H1 (cell line): ENCODE data around the gene CD44. TPM values are rescaled to one million over a fixed set of nuclear protein-coding genes. Genes with fewer than 3 reads are reported as not detected.

Source experiments
- CTCF ChIA-PET: fragments of 300-600 bp; sonication (Branson Sonifier 250); formaldehyde crosslinking; loops from one replicate; lab custom pipeline; 2021; ENCODE audit not compliant: partially characterized antibody; lab: Charles Lee
- POLR2A ChIA-PET: fragments of 300-600 bp; sonication (Branson Sonifier 250); formaldehyde crosslinking; loops from one replicate; lab custom pipeline; 2021; ENCODE audit warnings: inconsistent platforms; ENCODE audit not compliant: partially characterized antibody; lab: Charles Lee
- DNase-seq, 2 experiments: peaks; one replicate each; pipeline versions ENCODE4 v3.0.0 to v3.0.0-alpha.2; 2010 to 2022; ENCODE audit warnings: low spot score in 2 of 2, low read depth in 1 of 2, mixed read lengths in 1 of 2
- FAIRE-seq: peaks from 2 replicates; lab custom pipeline; 2011; peaks lifted over from hg19 to GRCh38; lab: Jason Lieb, UNC
- H2AFZ ChIP-seq: 2 replicates; pipeline ENCODE4 v1.8.1; 2012; ENCODE audit warnings: low read length, inconsistent platforms
- H2AK5ac ChIP-seq: 2 replicates; pipeline ENCODE4 v1.6.1; 2013; ENCODE audit warnings: low read depth, low read length
- H2BK120ac ChIP-seq: replicated peaks from 2 replicates; pipeline ENCODE3; 2013; ENCODE audit warnings: low read depth, low read length, inconsistent platforms
- H2BK12ac ChIP-seq: 2 replicates; pipeline ENCODE4 v1.6.1; 2013; ENCODE audit warnings: low read depth, low read length
- H2BK15ac ChIP-seq: 2 replicates; pipeline ENCODE4 v1.6.1; 2013; ENCODE audit warnings: low read length
- H2BK20ac ChIP-seq: 2 replicates; pipeline ENCODE4 v1.6.1; 2013; ENCODE audit warnings: low read length
- H2BK5ac ChIP-seq: 2 replicates; pipeline ENCODE4 v1.6.1; 2013; ENCODE audit warnings: low read depth, low read length
- H3K14ac ChIP-seq: 2 replicates; pipeline ENCODE4 v1.6.1; 2013; ENCODE audit warnings: inconsistent platforms; ENCODE audit not compliant: insufficient read length
- H3K18ac ChIP-seq: 2 replicates; pipeline ENCODE4 v1.6.1; 2013; ENCODE audit warnings: low read length; ENCODE audit errors: extremely low read depth
- H3K23ac ChIP-seq: 2 replicates; pipeline ENCODE4 v1.6.1; 2013; ENCODE audit warnings: inconsistent platforms; ENCODE audit not compliant: insufficient read length
- H3K23me2 ChIP-seq: 2 replicates; pipeline ENCODE4 v1.6.1; 2013; ENCODE audit warnings: low read depth, low read length
- H3K27ac ChIP-seq: 2 replicates; pipeline ENCODE4 v1.6.1; 2011; ENCODE audit warnings: low read depth, low read length, inconsistent platforms
- H3K27me3 ChIP-seq, 4 experiments: replicated peaks in 1 of 4; 1 replicate in 1 of 4; 2 replicates in 3 of 4; pipeline versions ENCODE4 v1.6.1 to v1.8.1; 2011 to 2013; ENCODE audit warnings: low read length in 3 of 4, mild to moderate bottlenecking in 3 of 4, inconsistent platforms in 2 of 4, mixed read lengths in 2 of 4, moderate library complexity in 1 of 4; ENCODE audit not compliant: control insufficient read depth in 3 of 4, insufficient read depth in 3 of 4; ENCODE audit errors: extremely low read depth in 1 of 4
- H3K36me3 ChIP-seq, 4 experiments: 2 replicates each; pipeline versions ENCODE4 v1.6.1 to v1.8.1; 2011 to 2013; ENCODE audit warnings: mild to moderate bottlenecking in 4 of 4, low read length in 3 of 4, moderate library complexity in 2 of 4, control low read depth in 1 of 4, inconsistent platforms in 1 of 4; ENCODE audit not compliant: insufficient read depth in 4 of 4, control insufficient read depth in 2 of 4
- H3K4ac ChIP-seq: replicated peaks from 2 replicates; pipeline ENCODE3; 2013; ENCODE audit warnings: low read length, low read depth, mixed read lengths, inconsistent platforms; ENCODE audit not compliant: insufficient read length
- H3K4me1 ChIP-seq, 4 experiments: replicated peaks in 1 of 4; 1 replicate in 1 of 4; 2 replicates in 3 of 4; pipeline versions ENCODE4 v1.6.1 to v1.8.1; 2011 to 2013; ENCODE audit warnings: low read length in 3 of 4, inconsistent platforms in 2 of 4, mixed read lengths in 1 of 4; ENCODE audit not compliant: insufficient read depth in 4 of 4, control insufficient read depth in 3 of 4
- H3K4me2 ChIP-seq, 2 experiments: 2 replicates each; pipeline versions ENCODE4 v1.6.1 to v1.8.1; 2011 to 2013; ENCODE audit warnings: low read depth in 2 of 2, low read length in 2 of 2, control low read depth in 1 of 2, inconsistent platforms in 1 of 2, mild to moderate bottlenecking in 1 of 2; ENCODE audit not compliant: insufficient read depth in 1 of 2
- H3K4me3 ChIP-seq, 4 experiments: fragments of 200-600, 300-600 bp in 1 of 4; sonication (generic), shearing (Covaris generic), sonication (Bioruptor Twin) in 1 of 4; 2 replicates each; pipeline versions ENCODE4 v1.5.1 to v1.8.1; 2011 to 2016; ENCODE audit warnings: low read length in 4 of 4, low read depth in 3 of 4, control low read depth in 2 of 4, inconsistent platforms in 2 of 4, mild to moderate bottlenecking in 2 of 4, mixed read lengths in 1 of 4, moderate library complexity in 1 of 4; ENCODE audit not compliant: insufficient read depth in 2 of 4; ENCODE audit errors: extremely low read depth in 1 of 4
- H3K56ac ChIP-seq: replicated peaks from 2 replicates; pipeline ENCODE3; 2013; ENCODE audit warnings: low read depth, mild to moderate bottlenecking, mixed read lengths, low read length, inconsistent platforms; ENCODE audit not compliant: insufficient read length
- H3K79me1 ChIP-seq: 2 replicates; pipeline ENCODE4 v1.6.1; 2013; ENCODE audit warnings: low read depth, low read length, control low read depth
- H3K79me2 ChIP-seq, 2 experiments: 2 replicates each; pipeline versions ENCODE4 v1.6.1 to v1.8.1; 2012 to 2013; ENCODE audit warnings: low read length in 2 of 2, mild to moderate bottlenecking in 2 of 2, inconsistent platforms in 1 of 2; ENCODE audit not compliant: insufficient read depth in 2 of 2, control insufficient read depth in 1 of 2
- H3K9ac ChIP-seq, 4 experiments: replicated peaks in 1 of 4; 1 replicate in 1 of 4; 2 replicates in 3 of 4; pipeline versions ENCODE4 v1.6.1 to v1.8.1; 2011 to 2013; ENCODE audit warnings: low read depth in 3 of 4, low read length in 3 of 4, control low read depth in 2 of 4, mild to moderate bottlenecking in 2 of 4, moderate library complexity in 2 of 4, inconsistent platforms in 1 of 4; ENCODE audit errors: extremely low read depth in 1 of 4
- H3K9me3 ChIP-seq, 2 experiments: 2 replicates each; pipeline versions ENCODE4 v1.6.1 to v1.8.1; 2012 to 2013; ENCODE audit warnings: mild to moderate bottlenecking in 2 of 2, moderate library complexity in 2 of 2, control low read depth in 1 of 2, inconsistent platforms in 1 of 2, low read depth in 1 of 2, low read length in 1 of 2, mixed read lengths in 1 of 2; ENCODE audit not compliant: insufficient read depth in 2 of 2
- H4K20me1 ChIP-seq, 2 experiments: replicated peaks in 1 of 2; 2 replicates each; pipeline versions ENCODE3 to v1.8.1; 2011 to 2013; ENCODE audit warnings: inconsistent platforms in 2 of 2, low read length in 2 of 2, mild to moderate bottlenecking in 1 of 2; ENCODE audit not compliant: insufficient read depth in 2 of 2, control insufficient read depth in 1 of 2
- H4K5ac ChIP-seq: 2 replicates; pipeline ENCODE4 v1.6.1; 2013; ENCODE audit warnings: low read length, low read depth, mixed read lengths, inconsistent platforms; ENCODE audit not compliant: insufficient read length
- H4K8ac ChIP-seq: 2 replicates; pipeline ENCODE4 v1.8.0; 2013; ENCODE audit warnings: mild to moderate bottlenecking, moderate library complexity, low read length, inconsistent platforms; ENCODE audit not compliant: insufficient read depth; ENCODE audit errors: extremely low read depth
- H4K91ac ChIP-seq: replicated peaks from 2 replicates; pipeline ENCODE3; 2013; ENCODE audit warnings: low read length, mixed read lengths, inconsistent platforms; ENCODE audit not compliant: insufficient read length
- ATF2 ChIP-seq: IDR thresholded peaks from 2 replicates; pipeline ENCODE4 v1.6.1; 2012; ENCODE audit warnings: low read length, inconsistent platforms
- ATF3 ChIP-seq: IDR thresholded peaks from 2 replicates; pipeline ENCODE4 v1.6.1; 2011; ENCODE audit warnings: low read depth, mild to moderate bottlenecking, low read length; ENCODE audit not compliant: insufficient read depth
- CHD2 ChIP-seq: IDR thresholded peaks from 2 replicates; pipeline ENCODE4 v1.6.1; 2012; ENCODE audit warnings: low read length, improper control_type of control experiment
- EGR1 ChIP-seq: IDR thresholded peaks from 2 replicates; pipeline ENCODE4 v1.6.1; 2011; ENCODE audit warnings: low read depth, low read length, borderline replicate concordance
- KDM5A ChIP-seq: fragments of 200-600 bp; IDR thresholded peaks from 2 replicates; pipeline ENCODE4 v1.7.1; 2012; ENCODE audit warnings: mild to moderate bottlenecking, low read length, inconsistent platforms, mixed read lengths
- NANOG ChIP-seq: IDR thresholded peaks from 2 replicates; pipeline ENCODE4 v1.6.1; 2011; ENCODE audit warnings: low read length, low read depth, mild to moderate bottlenecking, inconsistent platforms; ENCODE audit not compliant: insufficient read depth, poor library complexity, severe bottlenecking
- POLR2AphosphoS5 ChIP-seq: IDR thresholded peaks from 2 replicates; pipeline ENCODE4 v1.6.1; 2011; ENCODE audit warnings: low read depth, low read length
- RXRA ChIP-seq: IDR thresholded peaks from 2 replicates; pipeline ENCODE4 v1.6.1; 2011; ENCODE audit warnings: low read depth, mild to moderate bottlenecking, low read length, moderate library complexity; ENCODE audit not compliant: insufficient read depth
- SP4 ChIP-seq: IDR thresholded peaks from 2 replicates; pipeline ENCODE4 v1.6.1; 2012; ENCODE audit warnings: low read length, inconsistent platforms
- SRF ChIP-seq: IDR thresholded peaks from 2 replicates; pipeline ENCODE4 v1.6.1; 2011; ENCODE audit warnings: mild to moderate bottlenecking, low read depth, low read length, moderate library complexity
- USF2 ChIP-seq: IDR thresholded peaks from 2 replicates; pipeline ENCODE4 v1.6.1; 2011; ENCODE audit warnings: low read length, improper control_type of control experiment
- WGBS, 2 experiments: shearing (Covaris generic) in 1 of 2; methylation state at CpG; one replicate each; pipeline versions ENCODE4 v1.1.6 to v1.1.7; 2013 to 2015; ENCODE audit warnings: low lambda C conversion rate in 2 of 2, mixed read lengths in 2 of 2, inconsistent platforms in 1 of 2, low coverage in 1 of 2, missing lambda C conversion rate in 1 of 2; ENCODE audit not compliant: insufficient replicate concordance in 2 of 2, insufficient coverage in 1 of 2, insufficient read length in 1 of 2; ENCODE audit errors: extremely low coverage in 1 of 2, missing lambda C conversion rate in 1 of 2; 5-methylcytosine and 5-hydroxymethylcytosine counted together
- polyA plus RNA-seq, 7 experiments: library from polyadenylated mRNA; depleted of rRNA in 3 of 7; stranded (reverse) in 5 of 7; unstranded in 2 of 7; fragments of >200 nt in 5 of 7; fragments of 200-250 nt in 2 of 7; gene quantifications; 1 replicate in 5 of 7; 2 replicates in 1 of 7; 4 replicates in 1 of 7; pipeline versions ENCODE4 v1.2.1 to v1.2.3, GENCODE V29; 2011 to 2013; ENCODE audit warnings: missing spikeins in 2 of 7, mixed read lengths in 2 of 7
- total RNA-seq: library from RNA; stranded (reverse); fragmentation: NEBNext Ultra II Directional; extraction: Animal tissue kit (Norgen Biotek cat#: 25700); gene quantifications from 2 replicates; pipeline ENCODE4 v1.2.1, GENCODE V29; 2021

Gene CD44
- total and polyA plus RNA-seq, 2 of the 8 experiments (the other 6 are each of a cell fraction or from before 2014, with no cell fraction given): 11.8 to 13.7 TPM

GRCh38 chr11:35150454-35150853 is 11.5 kb downstream of the CD44 start:
- no peaks in the 10 kb centered on the region for H3K23me2 ChIP-seq
- H2AK5ac ChIP-seq: no peak overlapping the region
- no peak overlapping the region for H4K5ac ChIP-seq
- no peak overlapping the region for H3K4ac ChIP-seq
- no peak overlapping the region for H4K91ac ChIP-seq
- H4K8ac ChIP-seq: no peak overlapping the region
- H3K4me2 ChIP-seq: no peak overlapping the region
- no peak overlapping the region for H3K27ac ChIP-seq
- no peaks in the 10 kb centered on the region for H3K79me2 ChIP-seq
- H3K23ac ChIP-seq: no peak overlapping the region
- H3K4me3 ChIP-seq: no peak overlapping the region
- DNase-seq: no peak
- CTCF ChIA-PET: interaction anchor here (1.1 to 1.5 kb wide), 2 partner anchors 9 to 17 kb away, joined by 3 to 5 read pairs; no protein-coding TSS in a partner anchor
- peaks cover 0 to 10% (median 6%) of the 10 kb centered on the region in 4 experiments; a peak in 6 of 7 replicates for H3K4me1 ChIP-seq
- no peak overlapping the region for H2BK5ac ChIP-seq
- H3K56ac ChIP-seq: no peak overlapping the region
- no peaks in the 10 kb centered on the region for H3K79me1 ChIP-seq
- 72% methylated on average over 3 of the region's 3 CpGs; no CpG with 5 or more reads in 1 of the 2 experiments for WGBS, 2 experiments
- H2BK120ac ChIP-seq: no peak overlapping the region
- POLR2A ChIA-PET: interaction anchor here (2.0 kb wide), 1 partner anchor 11 kb away, joined by 10 read pairs; the partner anchor contains the start of gene CD44
- no peak overlapping the region for H3K14ac ChIP-seq
- H3K9ac ChIP-seq: no peak overlapping the region
- H3K36me3 ChIP-seq: no peaks in the 10 kb centered on the region
- no peaks in the 10 kb centered on the region for H3K27me3 ChIP-seq
- no peak for FAIRE-seq
- H4K20me1 ChIP-seq: no peaks in the 10 kb centered on the region
- no peak overlapping the region for H2AFZ ChIP-seq
- no peak overlapping the region for H2BK20ac ChIP-seq
- H3K9me3 ChIP-seq: no peaks in the 10 kb centered on the region
- no peak overlapping the region for H2BK12ac ChIP-seq
- no peak overlapping the region for H2BK15ac ChIP-seq
- no peak overlapping the region for H3K18ac ChIP-seq
- no peak for TF ChIP-seq ATF2
- no peak for TF ChIP-seq SRF
- no peak for TF ChIP-seq USF2
- TF ChIP-seq POLR2AphosphoS5: no peak
- no peak for TF ChIP-seq EGR1
- TF ChIP-seq SP4: no peak
- TF ChIP-seq KDM5A: no peak
- no peak for TF ChIP-seq NANOG
- TF ChIP-seq RXRA: no peak
- TF ChIP-seq ATF3: no peak
- no peak for TF ChIP-seq CHD2
